ENCODE data around the gene RAMAC. TPM values are rescaled to one million over a fixed set of nuclear protein-coding genes. Genes with fewer than 3 reads are reported as not detected.
"Not testable (repeated sequence)": the region's sequence is repeated elsewhere in the genome, so short reads cannot be mapped to it uniquely, and the experiment has no call there.

Gene RAMAC
- total RNA-seq, 1 experiment from 2014 or later, result 38.9 TPM

- in situ Hi-C loops (cut with HindIII; ENCODE audit: low sequenced_read_pairs), result no loop called here
- DNase-seq (ENCODE audit: low spot score), result peak; percentile 56
Measured at GRCh38 chr15:82999905-83000671, 14.1 kb downstream of the RAMAC start.

DNA sequence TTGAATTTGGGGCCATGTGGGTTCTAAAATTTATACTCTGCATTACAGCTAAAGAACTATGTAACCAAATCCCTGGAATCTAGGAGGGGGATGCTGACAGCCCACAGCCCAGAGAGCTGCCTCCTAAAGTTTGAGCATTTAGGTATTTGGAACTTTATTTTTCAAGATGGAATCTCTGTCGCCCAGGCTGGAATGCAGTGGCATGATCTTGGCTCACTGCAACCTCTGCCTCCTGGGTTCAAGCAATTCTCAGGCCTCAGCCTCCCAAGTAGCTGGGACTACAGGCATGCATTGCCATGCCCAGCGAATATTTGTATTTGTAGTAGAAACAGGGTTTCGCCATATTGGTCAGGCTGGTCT is 14.6 kb downstream of the RAMAC start:
- in situ Hi-C loops (cut with HindIII; ENCODE audit: low sequenced_read_pairs); DNase-seq (ENCODE audit: low spot score): not testable (repeated sequence)

- in situ Hi-C loops (cut with HindIII; ENCODE audit: low sequenced_read_pairs), result no loop called here
- peak; percentile 68 for DNase-seq (ENCODE audit: low spot score)
Measured at GRCh38 chr15:83010709-83011270, 24.8 kb downstream of the RAMAC start.

DNA sequence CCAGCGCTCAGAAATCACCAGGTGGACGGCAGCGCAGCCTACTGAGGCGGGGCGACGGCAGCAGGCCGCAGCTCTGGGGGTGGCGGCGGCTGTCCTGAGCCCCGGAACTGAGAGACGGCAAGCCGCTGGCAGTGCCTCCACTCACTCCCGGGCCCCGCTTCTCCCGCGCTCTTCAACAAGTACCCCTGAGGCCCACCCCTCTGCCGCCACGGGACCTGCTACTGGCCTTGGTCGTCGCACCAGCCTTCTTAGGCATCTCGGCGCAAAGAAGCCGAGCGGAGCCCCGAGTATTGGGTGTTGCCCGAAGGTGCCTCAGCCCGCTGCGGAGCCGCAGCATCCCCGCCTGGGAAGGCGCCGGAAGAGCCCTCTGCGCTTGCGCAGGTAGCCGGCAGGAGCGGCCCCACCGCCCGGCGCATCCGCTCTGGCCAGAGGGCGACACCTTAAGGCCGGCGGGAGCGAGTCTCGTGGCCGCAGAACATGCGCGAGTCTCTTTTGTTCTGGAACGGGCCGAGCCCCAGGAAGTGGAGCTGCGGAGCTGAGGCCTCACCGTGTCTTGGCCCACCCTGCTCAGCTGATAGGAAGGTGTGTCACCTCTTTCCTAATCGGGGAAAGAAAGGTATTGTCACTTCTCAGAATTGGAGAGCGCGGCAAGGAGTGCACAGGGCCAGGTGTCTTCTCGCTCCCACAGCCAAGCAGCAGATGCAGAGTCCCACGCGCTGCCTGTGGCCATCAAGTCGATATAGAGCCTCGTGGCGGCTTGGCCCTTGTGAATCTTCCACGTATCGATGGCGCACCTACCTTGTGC is 25.5 kb downstream of the RAMAC start, which contains the start of gene C15orf40:
Gene C15orf40, minus strand, starts transcription at position 369 of the 805 bp plus-strand sequence. Its CDS starts 32 bp downstream, at position 337.
- DNase-seq (ENCODE audit: low spot score), result peak; percentile 89
- in situ Hi-C loops (cut with HindIII; ENCODE audit: low sequenced_read_pairs), result no loop called here

DNA sequence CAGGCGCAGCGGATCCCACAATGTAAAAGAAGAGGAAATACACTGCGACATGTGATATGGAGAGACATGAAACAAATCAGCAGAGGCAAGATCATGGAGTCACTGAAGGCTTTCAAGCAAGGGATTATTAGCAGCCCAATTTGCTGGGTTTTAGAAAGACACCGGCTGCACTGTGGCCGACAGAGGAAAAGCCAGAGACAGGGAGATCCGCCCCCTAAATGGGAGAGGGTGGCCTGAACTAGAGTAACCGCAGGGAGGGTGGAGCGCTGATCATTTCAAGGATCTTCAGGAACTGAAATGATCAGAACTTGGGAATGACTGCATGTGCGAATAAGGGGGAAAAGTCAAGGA is 26.0 kb downstream of the RAMAC start:
- DNase-seq (ENCODE audit: low spot score), result no peak
- in situ Hi-C loops (cut with HindIII; ENCODE audit: low sequenced_read_pairs), result no loop called here

- in situ Hi-C loops (cut with HindIII; ENCODE audit: low sequenced_read_pairs), result no loop called here
- no peak for DNase-seq (ENCODE audit: low spot score)
Measured at GRCh38 chr15:83012636-83013035, 26.6 kb downstream of the RAMAC start.

GRCh38 chr15:83014205-83014653 is 28.2 kb downstream of the RAMAC start:
- no peak for DNase-seq (ENCODE audit: low spot score)
- in situ Hi-C loops (cut with HindIII; ENCODE audit: low sequenced_read_pairs), result no loop called here

DNA sequence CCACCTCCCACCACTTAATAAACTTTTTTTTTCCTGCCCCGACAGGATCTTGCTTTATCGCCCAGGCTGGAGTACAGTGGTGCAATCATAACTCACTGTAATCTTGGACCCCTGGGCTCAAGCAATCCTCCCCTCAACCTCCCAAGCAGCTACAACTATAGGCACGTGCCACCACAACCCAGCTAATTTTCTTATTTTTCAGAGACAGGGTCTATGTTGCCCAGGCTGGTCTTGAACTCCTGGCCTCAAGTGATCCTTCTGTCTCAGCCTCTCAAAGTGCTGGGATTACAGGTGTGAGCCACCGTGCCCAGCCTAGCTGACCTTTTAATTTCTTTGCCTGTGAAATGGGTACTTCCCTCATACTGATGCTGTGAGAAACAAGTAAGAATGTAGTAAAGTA is 29.4 kb downstream of the RAMAC start:
- in situ Hi-C loops (cut with HindIII; ENCODE audit: low sequenced_read_pairs), result no loop called here
- DNase-seq (ENCODE audit: low spot score), result no peak

- in situ Hi-C loops (cut with HindIII; ENCODE audit: low sequenced_read_pairs), result no loop called here
- no peak for DNase-seq (ENCODE audit: low spot score)
Measured at GRCh38 chr15:83016906-83017305, 30.9 kb downstream of the RAMAC start.

DNA sequence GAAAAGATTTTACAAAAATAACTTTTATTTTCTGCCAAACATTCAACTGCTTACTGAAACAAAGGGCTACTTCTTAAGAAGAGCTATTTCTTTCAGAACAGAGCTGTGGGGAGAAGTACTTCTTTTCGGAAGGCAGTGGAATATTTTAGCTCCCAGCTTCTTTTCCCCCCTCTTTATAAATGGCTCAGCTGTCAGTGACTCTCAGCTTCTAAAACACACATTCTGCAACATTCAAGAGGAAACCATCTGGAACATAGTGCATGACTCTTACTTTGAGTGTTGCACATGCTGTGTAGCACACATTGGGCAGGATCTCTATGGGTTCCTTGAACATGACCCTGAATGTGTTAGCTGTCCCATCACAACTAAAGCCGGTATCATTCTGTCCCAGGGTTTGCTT is 32.4 kb downstream of the RAMAC start:
- DNase-seq (ENCODE audit: low spot score), result no peak
- in situ Hi-C loops (cut with HindIII; ENCODE audit: low sequenced_read_pairs), result no loop called here

GRCh38 chr15:83030021-83030420 is 44.0 kb downstream of the RAMAC start:
- in situ Hi-C loops (cut with HindIII; ENCODE audit: low sequenced_read_pairs), result no loop called here
- DNase-seq (ENCODE audit: low spot score), result no peak

- DNase-seq (ENCODE audit: low spot score); in situ Hi-C loops (cut with HindIII; ENCODE audit: low sequenced_read_pairs): not testable (repeated sequence)
Measured at GRCh38 chr15:83031234-83031633, 45.2 kb downstream of the RAMAC start.

DNA sequence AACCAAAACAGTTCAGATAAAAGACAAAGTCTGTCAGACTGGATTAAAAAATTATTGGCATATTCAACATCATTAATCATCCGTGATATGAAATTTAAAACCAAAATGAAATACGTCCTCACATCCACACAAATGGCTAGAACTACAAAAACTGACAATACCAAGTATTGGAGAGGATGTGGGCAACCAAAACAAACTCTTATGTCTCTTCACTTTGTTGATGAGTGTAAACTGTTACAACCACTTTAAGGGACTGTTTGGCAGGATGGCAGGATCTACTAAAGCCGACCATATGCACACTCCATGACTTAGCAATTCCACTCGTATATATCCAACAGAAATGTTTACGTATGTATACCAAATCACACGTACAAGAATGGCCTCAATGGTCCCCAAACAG is 50.2 kb downstream of the RAMAC start:
- in situ Hi-C loops (cut with HindIII; ENCODE audit: low sequenced_read_pairs), result no loop called here
- DNase-seq (ENCODE audit: low spot score), result no peak

DNA sequence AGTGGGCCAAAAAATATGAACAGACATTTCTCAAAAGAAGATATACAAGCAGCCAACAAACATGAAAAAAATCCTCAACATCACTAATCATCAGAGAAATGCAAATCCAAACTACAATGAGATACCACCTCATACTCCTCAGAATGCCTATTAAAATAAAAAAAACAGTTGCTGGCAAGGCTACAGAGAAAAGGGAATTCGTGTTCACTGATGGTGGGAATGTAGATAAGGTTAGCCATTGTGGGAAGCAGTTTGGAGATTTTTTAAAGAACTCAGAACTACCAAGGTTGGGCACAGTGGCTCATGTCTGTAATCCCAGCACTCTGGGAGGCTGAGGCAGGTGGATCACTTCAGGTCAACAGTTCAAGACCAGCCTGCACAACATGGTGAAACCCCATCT is 53.2 kb downstream of the RAMAC start:
- no peak for DNase-seq (ENCODE audit: low spot score)

More for the DNA sequence above, 53.2 kb downstream of the RAMAC start:
- in situ Hi-C loops (cut with HindIII; ENCODE audit: low sequenced_read_pairs), result no loop called here

Other genes with a start within 250 kb of the RAMAC start
- gene FSD2, start 180.1 kb upstream of the RAMAC start, total RNA-seq (2014; rRNA removed; shearing (Covaris generic)), result not detected in 2 replicates
- 6.7 and 8.2 TPM in 2 replicates for gene WHAMM, start 176.6 kb upstream of the RAMAC start, total RNA-seq (2014; rRNA removed; shearing (Covaris generic))
- gene HOMER2, start 33.5 kb upstream of the RAMAC start, total RNA-seq (2014; rRNA removed; shearing (Covaris generic)), result 36.0 and 40.4 TPM in 2 replicates
- 15.7 and 21.2 TPM in 2 replicates for gene C15orf40, start 25.4 kb downstream of the RAMAC start, total RNA-seq (2014; rRNA removed; shearing (Covaris generic))
- 78.8 and 136 TPM in 2 replicates for gene BTBD1, start 81.0 kb downstream of the RAMAC start, total RNA-seq (2014; rRNA removed; shearing (Covaris generic))
- gene TM6SF1, start 121.4 kb downstream of the RAMAC start, total RNA-seq (2014; rRNA removed; shearing (Covaris generic)), result not detected in 2 replicates
- gene HDGFL3, start 221.6 kb downstream of the RAMAC start, total RNA-seq (2014; rRNA removed; shearing (Covaris generic)), result 31.3 and 67.3 TPM in 2 replicates